GM18951 (cell line): ENCODE results near the gene CEP57.
"Not testable (repeated sequence)": the region's sequence is repeated elsewhere in the genome, so short reads cannot be mapped to it uniquely, and the experiment has no call there.

Experiments used
- POLR2A ChIP-seq: IDR thresholded peaks from 4 replicates; pipeline ENCODE4 v1.6.1; 2011; ENCODE audit warnings: mild to moderate bottlenecking; ENCODE audit not compliant: insufficient read length, insufficient read depth; ENCODE audit errors: extremely low read depth
- in situ Hi-C: fragments of 300-500 bp; cut with MboI; formaldehyde crosslinking; loops from one replicate; pipeline ENCODE4 v1.12.0; 2022; ENCODE audit warnings: low sequenced_read_pairs, mixed read lengths, inconsistent platforms; ENCODE audit not compliant: unreplicated experiment

CEP57 gene

GRCh38 chr11:95805869-95806268 lies 15.6 kb downstream of the CEP57 start:
- TF ChIP-seq POLR2A, result no peak
- in situ Hi-C loops, result no loop called here

GRCh38 chr11:95806464-95806863 lies 16.2 kb downstream of the CEP57 start:
- in situ Hi-C loops, result not testable (repeated sequence)

- in situ Hi-C loops, result not testable (repeated sequence)
These were observed 20.8 kb downstream of the CEP57 start for GRCh38 chr11:95811052-95811451.

GRCh38 chr11:95816037-95816436 lies 25.7 kb downstream of the CEP57 start:
- in situ Hi-C loops, result no loop called here
- no peak for TF ChIP-seq POLR2A

- in situ Hi-C loops, result no loop called here
- no peak for TF ChIP-seq POLR2A
These were observed 31.3 kb downstream of the CEP57 start for GRCh38 chr11:95821640-95822039.

- in situ Hi-C loops, result loop anchor here (25.0 kb wide), 1 partner anchor 560 kb away; the partner anchor contains the start of genes CCDC82 and JRKL
- TF ChIP-seq POLR2A, result no peak
These were observed 37.4 kb downstream of the CEP57 start for GRCh38 chr11:95827696-95828095.

- in situ Hi-C loops, result loop anchor here (25.0 kb wide), 1 partner anchor 558 kb away; the partner anchor contains the start of genes CCDC82 and JRKL
- TF ChIP-seq POLR2A, result no peak
These were observed 39.4 kb downstream of the CEP57 start for GRCh38 chr11:95829580-95830259.

GRCh38 chr11:95831198-95831883 lies 41.0 kb downstream of the CEP57 start:
- TF ChIP-seq POLR2A, result no peak
- in situ Hi-C loops, result loop anchor here (25.0 kb wide), 1 partner anchor 556 kb away; the partner anchor contains the start of genes CCDC82 and JRKL

GRCh38 chr11:95832763-95833162 lies 42.5 kb downstream of the CEP57 start:
- in situ Hi-C loops, result loop anchor here (25.0 kb wide), 1 partner anchor 555 kb away; the partner anchor contains the start of genes CCDC82 and JRKL
- TF ChIP-seq POLR2A, result no peak

GRCh38 chr11:95833378-95833777 lies 43.1 kb downstream of the CEP57 start:
- in situ Hi-C loops, result loop anchor here (25.0 kb wide), 1 partner anchor 554 kb away; the partner anchor contains the start of genes CCDC82 and JRKL
- TF ChIP-seq POLR2A, result no peak

- in situ Hi-C loops, result loop anchor here (25.0 kb wide), 1 partner anchor 552 kb away; the partner anchor contains the start of genes CCDC82 and JRKL
- no peak for TF ChIP-seq POLR2A
These were observed 45.1 kb downstream of the CEP57 start for GRCh38 chr11:95835351-95835750.

GRCh38 chr11:95835768-95836488 lies 45.6 kb downstream of the CEP57 start:
- TF ChIP-seq POLR2A, result no peak
- in situ Hi-C loops, result loop anchor here (25.0 kb wide), 1 partner anchor 551 kb away; the partner anchor contains the start of genes CCDC82 and JRKL

GRCh38 chr11:95845167-95845566 lies 54.9 kb downstream of the CEP57 start:
- TF ChIP-seq POLR2A, result no peak
- in situ Hi-C loops, result loop anchor here (25.0 kb wide), 1 partner anchor 542 kb away; the partner anchor contains the start of genes CCDC82 and JRKL
